CD4-positive, alpha-beta T cell treated with Interferon alpha-2 for 1 hour (primary cell): ENCODE results near the gene KRTAP10-6.
A peak's percentile ranks its signal among the peaks of the same experiment; 100 is the strongest.
"Not testable (repeated sequence)": the region's sequence is repeated elsewhere in the genome, so short reads cannot be mapped to it uniquely, and the experiment has no call there.

Experiments
- DNase-seq, 2 donors: peaks; one replicate each; pipeline ENCODE4 v3.0.0-alpha.2; 2020 to 2022

KRTAP10-6 gene

GRCh38 chr21:44599264-44600029, 7.1 kb upstream of the KRTAP10-6 start:
- DNase-seq: no peak

DNA sequence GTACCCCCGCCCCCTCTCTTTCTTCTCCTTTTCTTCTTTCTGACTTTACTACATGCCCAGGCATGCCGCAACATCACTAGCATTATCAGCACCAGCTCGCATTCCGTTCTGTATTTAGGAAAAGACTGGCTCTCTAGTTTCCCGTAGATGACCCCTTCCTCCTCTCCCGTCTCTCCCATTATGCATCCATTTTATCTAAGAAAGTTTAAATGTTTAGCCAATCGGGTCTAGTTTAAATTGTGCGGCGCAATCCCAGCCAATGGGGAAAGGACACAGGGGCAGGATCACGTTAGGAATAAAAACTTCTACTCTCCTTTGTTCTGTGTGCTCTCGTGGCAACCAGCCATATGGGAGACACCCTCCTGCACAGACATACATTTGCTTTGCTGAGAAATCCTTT, 5.8 kb upstream of the KRTAP10-6 start:
- no peak for DNase-seq

DNA sequence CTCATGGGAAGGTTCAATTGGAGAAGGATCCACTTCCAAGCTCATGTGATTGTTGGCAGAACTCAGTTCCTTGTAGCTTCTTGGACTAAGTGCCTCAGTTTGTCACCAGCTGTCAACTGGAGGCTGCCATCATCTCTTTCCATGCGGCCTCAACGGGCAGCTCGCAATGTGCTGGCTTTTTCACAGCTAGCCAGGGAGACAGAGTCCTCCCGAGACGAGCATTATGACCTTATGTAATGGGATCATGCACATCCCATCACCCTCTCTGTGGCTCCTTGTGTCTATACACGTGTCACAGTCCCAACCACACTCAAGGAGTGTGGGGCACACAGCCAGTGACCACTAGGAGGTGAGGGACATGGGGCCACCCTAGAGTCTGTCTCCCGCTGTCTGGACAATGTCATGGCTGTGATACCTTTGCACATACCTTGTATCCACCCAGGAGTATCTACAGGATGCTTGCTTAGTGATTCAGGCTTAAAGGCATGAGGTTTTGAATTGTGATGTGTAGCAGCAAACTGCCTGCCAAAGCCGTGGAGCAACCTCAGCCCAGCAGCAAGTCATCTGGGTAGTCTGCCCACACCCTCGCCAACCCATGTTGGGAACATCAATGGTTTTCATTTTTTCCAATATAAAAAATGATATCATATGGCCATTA, 3.9 kb upstream of the KRTAP10-6 start:
- DNase-seq: no peak

GRCh38 chr21:44595524-44595923, 3.2 kb upstream of the KRTAP10-6 start:
- no peak for DNase-seq

DNA sequence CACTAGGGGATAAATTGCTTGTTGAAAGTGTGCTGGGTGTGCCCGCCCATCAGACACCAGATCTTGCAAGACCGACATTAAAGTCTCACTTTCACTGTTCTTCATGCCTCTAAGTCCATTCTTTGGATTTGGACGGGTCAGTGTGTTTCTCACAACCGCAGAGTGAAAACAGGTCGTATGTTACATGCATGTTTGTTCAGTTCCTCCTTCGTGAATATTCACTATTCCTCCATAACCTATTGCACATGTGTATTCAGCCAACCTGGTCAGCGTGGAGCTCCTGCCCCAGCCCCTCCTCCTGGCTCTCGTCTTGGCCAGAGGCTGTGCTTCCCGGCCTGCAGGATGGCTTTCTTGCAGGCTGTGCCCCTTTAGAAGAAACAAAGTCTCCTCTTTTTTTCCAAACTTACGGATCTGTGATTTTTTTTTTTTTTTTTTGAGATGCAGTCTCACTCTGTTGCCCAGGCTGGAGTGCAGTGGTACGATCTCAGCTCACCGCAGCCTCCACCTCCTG, 2.2 kb upstream of the KRTAP10-6 start:
- DNase-seq: no peak

DNA sequence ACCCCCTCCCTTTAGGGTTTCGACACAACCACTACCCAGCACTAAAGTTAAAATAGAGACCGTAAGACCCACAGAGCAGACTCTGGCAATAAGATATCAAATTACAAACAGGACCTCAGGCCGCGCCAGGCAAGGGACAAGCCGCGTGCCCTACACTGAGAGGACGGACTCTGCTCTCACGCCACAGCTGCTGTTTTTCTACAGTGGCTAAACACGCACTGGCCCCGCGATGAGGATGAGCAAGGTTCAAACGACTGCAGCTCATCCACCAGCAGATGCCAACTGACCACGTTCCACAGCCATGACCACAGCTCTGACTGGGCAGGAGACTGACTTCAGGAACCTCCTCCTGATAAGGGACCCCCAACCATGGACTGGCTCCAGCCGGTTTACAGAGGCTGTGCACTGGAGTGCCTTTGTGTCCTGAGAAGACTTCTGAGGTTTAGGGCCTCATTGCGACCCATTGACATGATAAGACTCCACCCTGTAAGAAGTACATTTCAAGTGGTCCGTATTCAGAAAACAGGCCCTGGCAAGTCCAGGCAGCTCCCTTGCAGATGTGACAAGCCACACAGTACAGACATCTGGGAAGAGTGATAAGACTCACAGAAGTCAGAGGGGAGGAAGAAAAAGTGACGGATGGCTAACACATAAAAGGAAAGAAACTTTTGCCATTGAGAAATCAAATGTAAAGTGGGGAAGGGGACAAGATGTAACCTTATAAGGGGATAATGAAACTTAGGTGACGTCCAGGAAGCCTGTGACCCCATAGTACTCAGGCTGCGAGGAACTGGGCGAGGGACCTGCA, 1.5 kb upstream of the KRTAP10-6 start:
- DNase-seq: no peak

DNA sequence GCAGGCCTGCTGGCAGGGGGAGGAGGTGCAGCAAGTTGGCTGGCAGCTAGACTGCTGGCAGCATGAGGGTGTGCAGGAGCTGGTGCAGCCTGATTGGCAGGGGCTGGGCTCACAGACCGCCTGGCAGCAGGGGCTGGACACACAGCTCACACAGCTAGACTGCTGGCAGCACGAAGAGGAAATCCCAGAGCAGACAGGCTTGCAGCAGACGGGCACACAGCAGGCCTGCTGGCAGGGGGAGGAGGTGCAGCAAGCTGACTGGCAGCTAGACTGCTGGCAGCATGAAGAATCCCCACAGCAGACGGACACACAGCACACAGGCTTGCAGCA, 539 bp downstream of the KRTAP10-6 start:
- not testable (repeated sequence) for DNase-seq

GRCh38 chr21:44590897-44591800, 1.2 kb downstream of the KRTAP10-6 start:
- DNase-seq: not testable (repeated sequence)

DNA sequence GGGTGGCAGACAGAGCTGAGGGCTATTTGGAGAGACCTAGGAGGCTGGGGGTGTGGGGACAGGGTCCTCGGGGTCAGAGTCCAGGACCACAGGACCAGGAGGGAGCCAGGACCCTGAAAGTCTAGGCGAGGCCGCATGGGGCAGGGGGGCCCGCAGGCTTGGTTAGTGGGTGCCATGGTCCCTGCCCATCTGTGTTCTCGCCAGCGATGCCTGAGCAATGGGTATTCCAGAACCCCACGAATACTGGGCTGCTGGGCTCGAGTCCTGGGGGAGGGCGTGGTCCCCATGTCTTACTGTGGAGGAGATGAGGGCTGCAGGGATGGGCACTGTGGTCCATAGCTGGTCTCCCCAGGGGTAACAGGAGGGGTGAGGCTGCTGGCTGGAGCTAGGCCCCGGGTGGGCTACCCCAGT, 2.0 kb downstream of the KRTAP10-6 start:
- DNase-seq: no peak

DNA sequence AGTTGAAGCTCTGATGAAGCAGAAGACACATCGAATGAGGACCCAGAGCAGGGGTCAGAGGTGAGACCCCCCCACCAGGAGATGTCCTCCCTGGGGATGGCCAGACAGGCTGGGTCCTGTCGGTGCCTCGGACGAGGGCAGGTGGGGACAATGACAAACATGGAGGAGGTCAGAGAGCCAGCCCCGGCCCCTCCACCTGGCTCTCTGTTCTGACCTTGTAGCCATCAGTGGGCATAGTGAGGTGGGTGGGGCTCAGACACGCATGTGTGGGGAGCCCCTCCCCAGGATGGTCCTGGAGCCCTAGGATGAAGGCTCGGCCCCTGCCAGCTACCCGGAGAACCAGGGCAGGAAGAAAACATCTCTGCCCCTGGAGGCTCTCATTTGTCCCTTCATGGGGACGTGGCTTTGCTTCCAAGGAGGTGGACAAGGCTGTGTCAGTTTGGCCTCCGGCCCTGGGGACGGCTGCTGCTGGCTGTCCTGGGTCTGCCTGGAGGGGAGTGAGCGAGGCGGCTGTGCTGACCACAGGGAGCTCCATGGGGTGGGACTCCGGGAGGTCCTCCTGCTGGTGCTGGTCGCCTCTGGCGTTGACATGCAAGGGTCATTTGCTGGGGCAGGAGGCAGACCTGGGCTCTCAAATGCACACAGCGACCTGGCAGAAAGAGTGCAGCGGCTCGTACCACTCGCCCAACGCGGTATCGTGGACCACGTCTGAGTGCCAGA, 2.6 kb downstream of the KRTAP10-6 start:
- DNase-seq: no peak

DNA sequence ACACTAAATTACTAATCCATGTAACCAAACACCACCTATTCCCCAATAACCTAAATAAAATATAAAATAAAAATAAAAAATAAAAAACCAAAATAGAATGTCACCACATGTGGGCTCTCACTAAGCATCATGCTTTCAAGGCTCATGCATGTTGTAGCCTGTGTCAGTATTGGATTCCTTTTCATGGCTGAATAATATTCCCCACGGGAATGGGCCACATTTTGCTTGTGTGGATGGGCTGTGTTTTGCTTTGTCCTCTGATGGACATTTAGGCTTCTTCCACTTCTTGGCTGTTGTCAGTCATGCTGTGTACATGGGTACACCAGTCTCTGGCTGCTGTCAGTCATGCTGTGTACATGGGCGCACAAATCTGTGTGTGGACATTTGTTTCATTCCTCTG, 3.2 kb downstream of the KRTAP10-6 start:
- no peak for DNase-seq

- DNase-seq: no peak
Measured at GRCh38 chr21:44585892-44586291, 6.4 kb downstream of the KRTAP10-6 start.

DNA sequence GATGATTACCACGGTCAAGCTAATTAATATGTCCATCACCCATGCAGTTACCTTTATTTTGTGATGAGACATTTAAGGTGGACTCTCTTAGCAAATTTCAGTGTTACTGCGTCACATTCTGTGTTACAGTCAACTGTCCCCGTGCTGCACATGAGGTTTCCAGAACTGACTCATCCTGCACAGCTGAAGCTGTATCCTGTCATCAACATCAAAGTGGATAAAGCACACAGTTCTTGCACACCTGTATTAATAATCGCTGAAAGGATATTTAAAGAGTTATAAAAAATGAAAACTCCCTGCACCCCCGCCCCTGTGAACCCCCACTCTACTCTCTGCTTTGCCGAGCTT, 8.5 kb downstream of the KRTAP10-6 start:
- DNase-seq: peak in 1 of 2 donors; percentile 27

GRCh38 chr21:44583089-44583799, 9.1 kb downstream of the KRTAP10-6 start:
- DNase-seq: no peak

- DNase-seq: no peak
Measured at GRCh38 chr21:44582055-44582454, 10.2 kb downstream of the KRTAP10-6 start.

DNA sequence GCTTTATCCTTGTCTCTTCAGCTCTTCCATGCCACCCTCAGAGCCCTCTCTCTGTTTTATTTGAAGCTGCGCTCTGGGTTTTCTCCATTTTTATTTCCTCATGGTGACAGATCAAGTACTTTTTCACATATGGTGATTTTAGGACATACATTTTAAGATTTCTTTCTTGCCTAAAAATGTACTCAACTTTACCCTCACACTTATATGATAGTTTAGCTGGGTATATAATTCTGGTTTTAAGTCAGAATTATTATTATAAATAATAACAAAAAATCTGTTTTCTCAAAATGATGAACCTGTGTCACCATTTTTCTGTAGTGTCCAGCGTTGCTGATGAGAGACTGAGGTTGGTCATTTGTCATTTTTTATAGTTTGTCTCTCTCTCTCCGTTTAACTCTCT, 11.1 kb downstream of the KRTAP10-6 start:
- DNase-seq: no peak

- DNase-seq: not testable (repeated sequence)
Measured at GRCh38 chr21:44580231-44580821, 12.0 kb downstream of the KRTAP10-6 start, which contains the start of gene KRTAP10-5. KRTAP10-5 (minus strand) TSS chr21:44580604; CDS start chr21:44580578, 26 bp downstream.

- DNase-seq: no peak
Measured at GRCh38 chr21:44579833-44580144, 12.5 kb downstream of the KRTAP10-6 start.

- DNase-seq: no peak
Measured at GRCh38 chr21:44579056-44579832, 13.1 kb downstream of the KRTAP10-6 start.
